Measurements from ENCODE around the gene REV3L. TPM values are rescaled to one million over a fixed set of nuclear protein-coding genes. Genes with fewer than 3 reads are reported as not detected.
A peak's percentile ranks its signal among the peaks of the same experiment; 100 is the strongest.

The REV3L gene
- total and polyA plus RNA-seq, 2 of the 8 experiments (the other 6 are each of a cell fraction or from before 2014, with no cell fraction given), result 2.1 to 6.6 TPM

- peak in 2 of 3 experiments; percentile 37 to 51; a peak in 2 of 4 replicates for TF ChIP-seq CTCF (IDR thresholded peaks at IDR 0.05; ENCODE audit: control extremely low read depth in 1 of 3, insufficient read depth in 1 of 3, low read depth in 1 of 3, low read length in 3 of 3)
- no peak for TF ChIP-seq TAF1 (IDR thresholded peaks at IDR 0.05; ENCODE audit: low read depth, low read length)
- no peak for TF ChIP-seq CBX8 (IDR thresholded peaks at IDR 0.05; ENCODE audit: borderline replicate concordance, low read depth, low read length)
- TF ChIP-seq HDAC6 (IDR thresholded peaks at IDR 0.05; ENCODE audit: low read depth, low read length), result no peak
- TF ChIP-seq BRCA1 (IDR thresholded peaks at IDR 0.05; ENCODE audit: low read depth, low read length), result no peak
- TF ChIP-seq NRF1 (IDR thresholded peaks at IDR 0.05; ENCODE audit: low read depth, low read length), result no peak
- no peak for TF ChIP-seq RXRA (IDR thresholded peaks at IDR 0.05; ENCODE audit: insufficient read depth, low read depth, low read length)
- no peak for TF ChIP-seq SP2 (IDR thresholded peaks at IDR 0.05; ENCODE audit: low read length)
- TF ChIP-seq POLR2A (IDR thresholded peaks at IDR 0.05; ENCODE audit: control extremely low read depth in 1 of 2, low read depth in 2 of 2, low read length in 2 of 2), result no peak
- no peak for TF ChIP-seq TAF7 (optimal IDR thresholded peaks at IDR 0.05; ENCODE audit: borderline replicate concordance, low read depth, low read length)
- TF ChIP-seq EP300 (IDR thresholded peaks at IDR 0.05; ENCODE audit: borderline replicate concordance in 1 of 2, low read depth in 2 of 2, low read length in 2 of 2), result peak in 1 of 2 experiments; percentile 74; a peak in 1 of 3 replicates
- TF ChIP-seq GTF2F1 (IDR thresholded peaks at IDR 0.05; ENCODE audit: borderline replicate concordance, low read depth, low read length), result no peak; the same call in 1 of the 2 replicates
- TF ChIP-seq JUND (IDR thresholded peaks at IDR 0.05; ENCODE audit: low read length), result 0 out of 2 replicates have a peak, but pooled peaks have one; percentile 26
- TF ChIP-seq RAD21 (IDR thresholded peaks at IDR 0.05 in 1 of 2, conservative IDR thresholded peaks at IDR 0.05 in 1 of 2; ENCODE audit: low read depth in 2 of 2, low read length in 2 of 2), result peak; percentile 64 to 69
- TF ChIP-seq TCF12 (IDR thresholded peaks at IDR 0.05; ENCODE audit: low read depth, low read length), result peak; percentile 93; the same call in 1 of the 2 replicates
- no peak for TF ChIP-seq GABPA (IDR thresholded peaks at IDR 0.05; ENCODE audit: borderline replicate concordance, insufficient read depth, low read length)
These were observed 4.3 kb downstream of the REV3L start (continued) for GRCh38 chr6:111478749-111479148.

Measured in H1 (cell line).